ENCODE measurements around the gene LIAS.
"Not testable (repeated sequence)": the region's sequence is repeated elsewhere in the genome, so short reads cannot be mapped to it uniquely, and the experiment has no call there.

LIAS gene

GRCh38 chr4:39498727-39499020 lies 39.8 kb downstream of the LIAS start:
- in situ Hi-C loops (cut with HindIII; ENCODE audit: low sequenced_read_pairs) = no loop called here
- no peak for TF ChIP-seq CTCF (IDR thresholded peaks at IDR 0.05; ENCODE audit: low read depth, low read length, missing control alignments)
- H3K4me3 ChIP-seq (ENCODE audit: low read depth, low read length) = no peak overlapping the region
- DNase-seq (ENCODE audit: low read depth) = no peak

GRCh38 chr4:39502019-39502663 lies 43.3 kb downstream of the LIAS start:
- no peak for DNase-seq (ENCODE audit: low read depth)
- no peak for TF ChIP-seq CTCF (IDR thresholded peaks at IDR 0.05; ENCODE audit: low read depth, low read length, missing control alignments)
- in situ Hi-C loops (cut with HindIII; ENCODE audit: low sequenced_read_pairs) = no loop called here
- H3K4me3 ChIP-seq (ENCODE audit: low read depth, low read length) = no peak overlapping the region

- in situ Hi-C loops (cut with HindIII; ENCODE audit: low sequenced_read_pairs); DNase-seq (ENCODE audit: low read depth); H3K4me3 ChIP-seq (ENCODE audit: low read depth, low read length): not testable (repeated sequence)
Measured at GRCh38 chr4:39502664-39503035, 43.8 kb downstream of the LIAS start.

GRCh38 chr4:39504538-39504937 lies 45.7 kb downstream of the LIAS start:
- in situ Hi-C loops (cut with HindIII; ENCODE audit: low sequenced_read_pairs) = no loop called here
- H3K4me3 ChIP-seq (ENCODE audit: low read depth, low read length) = no peak overlapping the region
- no peak for TF ChIP-seq CTCF (IDR thresholded peaks at IDR 0.05; ENCODE audit: low read depth, low read length, missing control alignments)
- DNase-seq (ENCODE audit: low read depth) = no peak

- no peak overlapping the region for H3K4me3 ChIP-seq (ENCODE audit: low read depth, low read length)
- in situ Hi-C loops (cut with HindIII; ENCODE audit: low sequenced_read_pairs) = loop anchor here (5.0 kb wide), 1 partner anchor 38 kb away; no protein-coding TSS in a partner anchor
- no peak for TF ChIP-seq CTCF (IDR thresholded peaks at IDR 0.05; ENCODE audit: low read depth, low read length, missing control alignments)
- no peak for DNase-seq (ENCODE audit: low read depth)
Measured at GRCh38 chr4:39505581-39505980, 46.7 kb downstream of the LIAS start.

GRCh38 chr4:39510348-39510929 lies 51.6 kb downstream of the LIAS start:
- DNase-seq (ENCODE audit: low read depth) = no peak
- TF ChIP-seq CTCF (IDR thresholded peaks at IDR 0.05; ENCODE audit: low read depth, low read length, missing control alignments) = no peak
- in situ Hi-C loops (cut with HindIII; ENCODE audit: low sequenced_read_pairs) = no loop called here
- H3K4me3 ChIP-seq (ENCODE audit: low read depth, low read length) = no peak overlapping the region

GRCh38 chr4:39514266-39514665 lies 55.4 kb downstream of the LIAS start:
- DNase-seq (ENCODE audit: low read depth); H3K4me3 ChIP-seq (ENCODE audit: low read depth, low read length); in situ Hi-C loops (cut with HindIII; ENCODE audit: low sequenced_read_pairs): not testable (repeated sequence)

All from astrocyte of the cerebellum (primary cell).